HG03097 (cell line): ENCODE data around the gene IL1RL1.

ENCODE experiments used
- ATAC-seq: cut with Tn5 transposase; IDR thresholded peaks from one replicate; pipeline ENCODE4 v1.9.1; 2021; ENCODE audit not compliant: unreplicated experiment, low FRiP score

The IL1RL1 gene

GRCh38 chr2:102310964-102311640 is at the start of gene IL1RL1:
Gene IL1RL1, plus strand, starts transcription at chr2:102311563. Its CDS starts 26,702 bp downstream, at chr2:102338265.
- ATAC-seq: no peak

- no peak for ATAC-seq
Measured at GRCh38 chr2:102262216-102263129, 48.9 kb upstream of the IL1RL1 start.

GRCh38 chr2:102264952-102265351 is 46.4 kb upstream of the IL1RL1 start:
- no peak for ATAC-seq

GRCh38 chr2:102266204-102266603 is 45.2 kb upstream of the IL1RL1 start:
- no peak for ATAC-seq

- no peak for ATAC-seq
Measured at GRCh38 chr2:102267774-102268173, 43.6 kb upstream of the IL1RL1 start.

DNA sequence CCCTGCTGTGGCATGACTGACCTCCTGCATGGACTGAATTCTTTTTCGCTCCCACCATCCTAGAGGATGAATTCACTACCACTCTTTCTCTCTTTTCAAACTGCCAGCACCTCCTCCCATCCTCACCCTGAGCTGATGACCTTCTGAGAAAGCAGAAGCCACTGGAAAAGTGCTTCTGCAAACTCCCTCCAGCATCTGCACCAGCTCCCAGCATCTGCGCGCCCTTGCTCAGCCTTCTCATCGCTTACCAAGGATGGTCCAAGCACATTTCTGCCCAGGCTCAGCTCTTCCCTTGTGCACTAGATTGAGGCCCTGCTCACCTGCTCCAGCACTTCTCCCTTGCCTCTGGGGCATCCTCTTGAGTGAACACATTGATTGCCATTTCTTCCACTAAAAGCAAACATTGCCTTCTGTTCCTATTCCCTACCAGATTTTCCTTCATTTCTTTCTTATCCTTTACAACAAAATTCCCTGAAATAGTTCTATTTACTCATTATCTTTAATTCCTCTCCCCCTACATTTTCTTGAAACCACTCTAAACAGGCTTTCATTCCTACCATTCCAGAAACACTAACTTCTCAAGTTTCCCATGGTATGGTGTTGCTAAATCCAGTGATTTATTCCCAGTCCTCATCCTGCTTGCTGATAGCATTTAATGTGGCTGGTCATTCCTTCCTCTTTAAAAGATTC is 42.7 kb upstream of the IL1RL1 start:
- no peak for ATAC-seq

- no peak for ATAC-seq
Measured at GRCh38 chr2:102269200-102269524, 42.2 kb upstream of the IL1RL1 start.

- no peak for ATAC-seq
Measured at GRCh38 chr2:102271844-102272243, 39.5 kb upstream of the IL1RL1 start.

DNA sequence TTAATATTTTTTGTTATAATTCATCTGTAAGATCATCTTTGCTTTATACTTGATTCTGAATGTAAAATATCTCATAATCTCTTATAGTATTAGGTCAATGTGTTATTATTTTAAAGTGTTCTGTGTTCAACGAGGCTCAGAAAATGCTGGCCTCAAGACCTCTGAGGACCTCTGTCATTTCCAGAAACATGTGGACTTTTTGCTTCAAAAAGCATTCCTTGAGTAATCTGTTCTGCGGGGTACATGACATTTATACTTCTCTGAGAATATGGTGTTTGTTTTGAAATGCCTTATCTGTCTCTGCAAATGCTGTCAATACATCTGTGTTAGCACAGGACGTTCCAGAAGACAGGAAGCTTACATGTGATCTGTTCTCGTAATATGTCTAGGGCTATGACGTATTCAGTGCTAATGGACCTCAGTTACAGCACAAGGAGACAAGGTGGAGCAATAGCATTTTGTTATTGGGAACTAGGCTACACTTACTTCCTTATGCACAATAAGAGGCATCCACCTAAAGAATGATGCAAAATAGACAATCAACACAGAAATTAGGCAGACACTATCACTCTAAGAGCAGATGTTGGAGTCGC is 37.6 kb upstream of the IL1RL1 start:
- ATAC-seq: no peak

GRCh38 chr2:102276549-102277201 is 34.7 kb upstream of the IL1RL1 start:
- ATAC-seq: no peak

DNA sequence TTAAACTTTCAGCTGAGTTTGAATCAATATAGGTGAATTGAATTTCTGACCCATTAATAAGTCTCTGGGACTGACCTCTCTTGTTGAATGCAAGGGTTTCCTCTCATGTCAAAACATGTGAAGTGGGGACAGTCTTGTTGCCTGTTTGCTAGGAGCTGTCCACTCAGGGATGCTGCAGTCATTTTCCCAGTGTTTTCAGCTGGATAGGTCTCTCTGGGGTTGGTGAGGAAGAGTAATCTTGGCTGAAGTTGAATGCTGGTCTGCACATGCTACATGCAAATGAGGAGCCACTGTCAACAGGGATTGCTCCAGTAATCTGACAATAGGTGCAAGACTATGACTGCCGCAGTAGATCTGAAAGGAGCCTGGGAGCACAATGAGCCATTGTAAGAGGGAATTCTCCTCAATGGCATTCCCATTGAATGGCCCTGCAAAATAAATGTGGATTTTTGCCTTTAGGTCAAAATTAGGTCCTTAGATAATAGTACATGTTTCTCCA is 34.1 kb upstream of the IL1RL1 start:
- ATAC-seq: no peak

- ATAC-seq: no peak
Measured at GRCh38 chr2:102278720-102279390, 32.5 kb upstream of the IL1RL1 start.

GRCh38 chr2:102279391-102279735 is 32.0 kb upstream of the IL1RL1 start:
- no peak for ATAC-seq

- no peak for ATAC-seq
Measured at GRCh38 chr2:102282678-102283091, 28.7 kb upstream of the IL1RL1 start.

- no peak for ATAC-seq
Measured at GRCh38 chr2:102283996-102284395, 27.4 kb upstream of the IL1RL1 start.

- ATAC-seq: no peak
Measured at GRCh38 chr2:102284611-102285010, 26.8 kb upstream of the IL1RL1 start.

- no peak for ATAC-seq
Measured at GRCh38 chr2:102285368-102285767, 26.0 kb upstream of the IL1RL1 start.

- no peak for ATAC-seq
Measured at GRCh38 chr2:102286041-102286440, 25.3 kb upstream of the IL1RL1 start.

DNA sequence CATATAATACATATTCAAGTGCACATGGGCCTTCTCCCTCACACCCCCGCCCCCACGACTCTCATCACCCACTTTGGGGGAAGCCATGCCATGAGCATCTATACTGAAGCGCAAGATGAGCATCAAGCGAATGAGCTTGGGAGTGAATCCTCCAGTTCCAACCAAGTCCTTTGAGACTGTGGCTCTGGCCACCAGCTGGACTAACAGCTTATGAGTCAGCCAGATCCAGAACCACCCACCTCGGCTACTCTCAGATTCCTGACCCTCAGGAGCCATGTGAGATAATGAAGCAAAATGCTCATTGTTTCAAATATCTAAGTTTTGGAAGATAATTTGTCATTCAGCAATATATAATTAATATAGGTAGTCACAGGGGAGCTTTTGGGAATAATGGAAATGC is 22.2 kb upstream of the IL1RL1 start:
- no peak for ATAC-seq

DNA sequence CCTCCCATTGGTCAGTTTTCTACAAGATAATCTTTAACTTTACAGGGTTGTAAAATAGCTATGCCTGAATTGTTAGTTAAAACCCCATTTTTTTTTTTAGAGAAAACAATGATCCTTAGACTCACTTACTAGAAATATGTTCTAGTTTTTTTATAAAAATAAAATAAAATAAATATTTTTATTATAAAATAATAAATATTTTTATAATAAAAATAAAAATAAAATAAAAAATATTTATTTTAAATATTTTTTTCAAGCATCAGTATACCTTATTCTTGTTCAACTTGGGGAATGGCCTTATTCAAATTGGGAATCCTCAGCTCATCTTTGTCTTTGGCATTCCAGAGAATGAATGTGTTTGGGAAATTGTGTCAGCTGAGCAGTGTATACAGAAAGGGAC is 20.8 kb upstream of the IL1RL1 start:
- ATAC-seq: no peak
